Spleen (tissue), 7 donors: ENCODE results near the gene TAF11L10.

Experiments
- CTCF ChIP-seq, 11 experiments: fragments of 200-600 bp in 7 of 11; fragments of 450-650 bp in 4 of 11; sonication (generic) in 4 of 11; IDR thresholded peaks in 8 of 11; conservative IDR thresholded peaks in 3 of 11; 1 replicate in 7 of 11; 2 replicates in 4 of 11; pipeline versions ENCODE4 v1.4.0 to v1.8.0; 2016 to 2021; ENCODE audit warnings: antibody characterized with exemption in 11 of 11, inconsistent platforms in 4 of 11, mild to moderate bottlenecking in 1 of 11
- POLR2A ChIP-seq, 3 donors: fragments of 450-650 bp; IDR thresholded peaks; one replicate each; pipeline ENCODE4 v1.5.1; 2017; ENCODE audit warnings: antibody characterized with exemption in 3 of 3, mild to moderate bottlenecking in 1 of 3
- donor health status: DM: no; HTN: no; CAD: no; lungs with moderate emphysema.
- donor health status: DM: no; HTN: no; CAD: no.
- donor health status: DM: no; HTN: no; CAD: no.

GRCh38 chr5:17604951-17605350 lies 7.3 kb upstream of the TAF11L10 start:
- TF ChIP-seq CTCF (IDR thresholded peaks at IDR 0.05 in 8 of 11, conservative IDR thresholded peaks at IDR 0.05 in 3 of 11) (no peak), POLR2A (IDR thresholded peaks at IDR 0.05) (no peak)
